Left cardiac atrium (tissue), 4 donors: Measurements from ENCODE around the gene GTF3C6. TPM values are rescaled to one million over a fixed set of nuclear protein-coding genes. Genes with fewer than 3 reads are reported as not detected.
"Not testable (repeated sequence)": the region's sequence is repeated elsewhere in the genome, so short reads cannot be mapped to it uniquely, and the experiment has no call there.

Source experiments
- ATAC-seq, 2 donors: fragments of 200-7000 bp; cut with Tn5 transposase; one replicate each; pipeline ENCODE4 v1.9.1; 2020; ENCODE audit warnings: mild to moderate bottlenecking in 2 of 2, moderate library complexity in 2 of 2
- DNase-seq: peaks from one replicate; pipeline ENCODE4 v3.0.0-alpha.2; 2020
- intact Hi-C, 2 donors: fragments of 100-400 bp; cut with DNase I; formaldehyde crosslinking; loops; one replicate each; pipeline versions ENCODE4 v1.14.1 to v1.15.1; 2022 to 2023
- total RNA-seq, 2 donors: library from RNA; stranded (reverse); fragmentation: NEBNext Ultra II Directional; extraction: Animal tissue kit (Norgen Biotek cat#: 25700); gene quantifications; one replicate each; pipeline ENCODE4 v1.2.1, GENCODE V29; 2021
- donor health status: DM: no; HTN: yes; CAD: no.
- donor health status: DM: no; HTN: yes; CAD: no; lungs with severe emphysema.
- donor health status: DM: yes; HTN: yes; CAD: no.
- donor health status: Dilated cardiomyopathy.

GTF3C6 gene
- total RNA-seq, 2 donors from 2014 or later, result 80.5 to 86.5 TPM

DNA sequence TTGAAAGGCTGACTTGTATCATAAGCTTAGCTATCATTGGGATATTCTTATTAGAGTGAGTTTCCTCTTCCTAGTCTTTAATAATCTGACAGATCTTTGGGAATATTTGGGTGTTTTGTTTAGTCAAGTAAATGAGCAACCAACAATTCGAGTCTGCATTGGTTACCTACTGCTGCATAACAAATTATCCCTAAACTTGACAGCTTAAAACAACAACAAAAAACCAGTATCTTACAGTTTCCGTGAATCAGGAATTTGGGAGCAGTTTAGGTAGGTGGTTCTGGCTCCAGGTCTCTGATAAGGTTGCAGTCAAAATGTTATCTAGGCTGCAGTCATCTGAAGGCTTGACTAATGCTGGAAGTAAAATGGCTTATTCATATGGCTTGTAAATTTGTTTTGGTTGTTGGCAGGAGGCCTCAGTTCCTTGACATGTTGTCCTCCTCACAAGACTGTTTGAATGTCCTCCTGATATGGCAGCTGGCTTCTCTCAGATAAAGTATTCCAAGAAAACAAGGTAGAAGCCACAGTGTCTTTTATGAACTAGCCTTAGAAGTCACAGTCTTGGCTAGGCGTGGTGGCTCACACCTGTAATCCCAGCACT lies 7.2 kb downstream of the GTF3C6 start:
- intact Hi-C loops, result no loop called here
- ATAC-seq (no peak), DNase-seq (no peak)

GRCh38 chr6:110968661-110969060 lies 10.2 kb downstream of the GTF3C6 start:
- ATAC-seq, DNase-seq, intact Hi-C loops: not testable (repeated sequence)

DNA sequence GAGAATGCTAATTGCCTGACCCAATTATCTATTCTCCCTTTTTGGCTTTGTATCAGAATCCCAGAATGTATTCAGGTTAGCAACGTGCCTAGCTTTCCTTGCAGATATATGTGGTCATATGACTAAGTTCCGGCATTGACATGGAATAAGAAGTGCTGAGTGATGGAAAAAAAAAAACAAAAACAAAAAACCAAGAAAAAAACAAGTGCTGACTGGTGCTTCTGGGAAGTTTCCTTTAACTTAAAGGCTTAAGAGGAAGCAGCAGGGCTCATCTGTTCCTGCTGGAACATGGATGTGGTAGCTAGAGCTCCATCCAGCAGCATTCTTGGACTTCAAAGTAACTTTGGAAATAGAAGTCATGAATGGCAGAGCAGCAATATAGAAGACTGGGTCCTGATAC lies 13.0 kb downstream of the GTF3C6 start:
- no peak for DNase-seq

DNA sequence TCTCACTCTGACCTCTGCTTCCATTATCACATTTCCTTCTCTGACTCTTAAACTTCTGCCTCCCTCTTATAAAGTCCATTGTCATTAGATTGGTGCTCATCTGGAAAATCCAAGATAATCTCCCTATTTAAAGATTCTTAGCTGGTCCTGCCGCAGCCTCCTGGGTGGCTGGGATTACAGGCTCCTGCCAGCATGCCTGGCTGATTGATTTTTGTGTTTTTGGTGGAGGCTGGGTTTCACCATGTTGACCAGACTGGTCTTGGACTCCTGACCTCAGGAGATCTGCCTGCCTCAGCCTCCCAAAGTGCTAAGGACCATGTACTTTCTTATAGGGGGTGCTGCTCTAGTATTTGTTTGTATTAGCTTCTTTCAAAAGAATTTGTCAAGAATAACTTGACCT lies 18.1 kb downstream of the GTF3C6 start:
- no peak for ATAC-seq
- intact Hi-C loops, result no loop called here
- no peak for DNase-seq

More for the DNA sequence above, 13.0 kb downstream of the GTF3C6 start:
- intact Hi-C loops, result no loop called here
- ATAC-seq, result peak in 1 of 2 donors; percentile 32

- intact Hi-C loops, result no loop called here
- ATAC-seq, result no peak
- DNase-seq, result no peak
Observed at GRCh38 chr6:110979565-110980101, 21.1 kb downstream of the GTF3C6 start.

DNA sequence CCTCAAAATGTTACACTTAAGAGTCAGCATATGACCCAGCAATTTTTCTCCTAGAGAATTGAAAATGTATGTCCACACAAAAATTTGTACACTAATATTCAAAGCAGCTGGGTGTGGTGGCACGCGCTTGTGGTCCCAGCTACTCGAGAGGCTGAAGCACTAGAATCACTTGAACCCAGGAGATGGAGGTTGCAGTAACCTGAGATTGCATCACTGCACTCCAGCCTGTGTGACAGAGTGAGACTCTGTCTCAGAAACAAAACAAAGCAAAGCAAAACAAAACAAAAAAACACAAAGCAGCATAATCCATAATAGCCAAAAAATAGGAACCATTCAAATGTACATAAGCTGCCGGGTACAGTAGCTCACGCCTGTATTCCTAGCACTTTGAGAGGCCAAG lies 21.7 kb downstream of the GTF3C6 start:
- DNase-seq, result no peak
- intact Hi-C loops, result no loop called here
- ATAC-seq, result no peak

GRCh38 chr6:110980648-110981047 lies 22.1 kb downstream of the GTF3C6 start:
- intact Hi-C loops, result no loop called here
- ATAC-seq (no peak), DNase-seq (no peak)

GRCh38 chr6:110981202-110981600 lies 22.7 kb downstream of the GTF3C6 start:
- intact Hi-C loops, result no loop called here
- ATAC-seq, result no peak
- no peak for DNase-seq

DNA sequence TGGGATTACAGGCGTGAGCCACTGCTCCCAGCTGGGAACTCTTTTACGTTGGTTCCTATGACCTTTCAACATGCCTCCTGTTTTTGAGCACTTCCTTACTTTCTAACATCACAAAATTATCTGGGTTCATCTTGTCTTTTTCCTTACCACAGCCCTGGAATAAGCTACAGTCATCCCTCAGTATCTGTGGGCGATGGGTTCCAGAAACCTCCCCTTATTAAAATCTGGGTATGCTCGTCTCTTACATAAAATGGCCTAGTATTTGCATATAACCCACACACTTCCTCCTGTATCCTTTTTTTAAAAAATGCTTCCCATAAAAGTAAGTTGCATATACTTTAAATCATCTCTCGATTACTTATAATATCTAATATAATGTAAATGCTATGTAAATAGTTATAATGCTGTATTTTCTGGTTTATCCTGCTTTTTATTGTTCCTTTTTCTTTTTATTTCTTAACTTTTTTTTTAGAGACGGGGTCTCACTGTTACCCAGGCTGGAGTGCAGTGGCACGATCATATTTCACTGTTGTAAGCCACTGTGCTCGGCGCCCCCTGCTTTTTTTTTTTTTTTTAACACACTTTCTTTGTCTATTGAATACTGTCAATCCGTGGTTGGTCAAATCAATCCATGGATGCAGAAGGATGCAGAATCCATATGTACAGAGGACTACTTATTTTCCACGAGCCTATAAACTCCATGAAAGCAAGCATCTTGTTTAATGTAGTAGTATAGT lies 32.5 kb downstream of the GTF3C6 start:
- no peak for DNase-seq
- intact Hi-C loops, result no loop called here
- ATAC-seq, result no peak

GRCh38 chr6:110996691-110997090 lies 38.2 kb downstream of the GTF3C6 start:
- no peak for DNase-seq
- intact Hi-C loops, result no loop called here
- ATAC-seq, result no peak

- DNase-seq (no peak), ATAC-seq (no peak)
- intact Hi-C loops, result no loop called here
Observed at GRCh38 chr6:110999634-111000270, 41.2 kb downstream of the GTF3C6 start.

- intact Hi-C loops, result no loop called here
- no peak for DNase-seq
Observed at GRCh38 chr6:111002350-111002749, 43.8 kb downstream of the GTF3C6 start.

DNA sequence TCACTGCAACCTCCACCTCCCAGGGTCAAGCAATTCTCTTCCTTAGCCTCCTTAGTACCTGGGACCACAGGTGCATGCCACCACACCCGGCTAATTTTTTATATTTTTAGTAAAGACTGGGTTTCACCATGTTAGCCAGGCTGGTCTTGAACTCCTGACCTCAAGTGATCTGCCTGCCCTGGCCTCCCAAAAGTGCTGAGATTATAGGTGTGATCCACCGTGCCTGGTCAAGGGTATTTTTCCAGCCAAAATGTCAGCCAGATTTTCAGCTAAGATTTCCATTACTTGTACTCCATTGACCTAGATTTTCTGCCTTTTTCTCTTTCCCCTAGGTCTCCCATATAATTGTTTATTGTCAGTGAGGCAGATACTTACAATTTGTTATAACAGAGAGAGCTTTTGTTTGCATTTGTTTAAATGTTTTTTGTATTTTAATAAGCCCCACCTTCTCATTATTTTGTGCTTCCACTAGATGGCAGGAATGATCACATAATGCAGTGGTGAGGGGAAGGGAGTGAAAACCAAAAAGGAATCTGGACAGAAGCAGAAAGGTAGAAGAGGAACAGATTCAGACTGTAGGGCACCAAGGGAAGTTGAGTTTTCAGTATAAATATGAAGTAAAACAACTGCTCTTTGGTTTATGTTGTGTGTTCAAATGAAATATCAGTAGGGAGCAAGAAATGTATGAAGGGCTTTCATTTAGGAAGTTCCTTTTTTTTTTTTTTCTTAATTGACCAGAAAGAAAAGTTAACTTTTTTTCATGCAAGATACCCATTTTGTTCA lies 53.0 kb downstream of the GTF3C6 start:
- DNase-seq (no peak), ATAC-seq (peak; percentile 61 to 75)
- intact Hi-C loops, result loop anchor here in 1 of 2 donors (5.0 kb wide), 1 partner anchor 201 kb away; no protein-coding TSS in a partner anchor

More at GRCh38 chr6:111002350-111002749, 43.8 kb downstream of the GTF3C6 start:
- no peak for ATAC-seq

DNA sequence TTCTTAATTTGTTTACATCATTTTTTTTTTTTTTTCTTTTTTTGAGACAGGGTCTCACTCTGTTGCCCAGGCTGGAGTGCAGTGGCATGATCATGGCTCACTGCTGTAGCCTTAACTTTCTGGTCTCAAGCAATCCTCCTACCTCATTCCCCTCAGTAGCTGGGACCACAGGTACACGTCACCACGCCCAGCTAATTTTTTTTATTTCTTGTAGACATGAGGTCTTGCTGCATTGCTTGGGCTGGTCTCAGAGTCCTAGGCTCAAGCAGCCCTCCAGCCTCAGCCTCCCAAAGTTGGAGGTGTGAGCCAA lies 53.6 kb downstream of the GTF3C6 start:
- DNase-seq (no peak), ATAC-seq (no peak)
- intact Hi-C loops, result loop anchor here in 1 of 2 donors (5.0 kb wide), 1 partner anchor 200 kb away; no protein-coding TSS in a partner anchor

DNA sequence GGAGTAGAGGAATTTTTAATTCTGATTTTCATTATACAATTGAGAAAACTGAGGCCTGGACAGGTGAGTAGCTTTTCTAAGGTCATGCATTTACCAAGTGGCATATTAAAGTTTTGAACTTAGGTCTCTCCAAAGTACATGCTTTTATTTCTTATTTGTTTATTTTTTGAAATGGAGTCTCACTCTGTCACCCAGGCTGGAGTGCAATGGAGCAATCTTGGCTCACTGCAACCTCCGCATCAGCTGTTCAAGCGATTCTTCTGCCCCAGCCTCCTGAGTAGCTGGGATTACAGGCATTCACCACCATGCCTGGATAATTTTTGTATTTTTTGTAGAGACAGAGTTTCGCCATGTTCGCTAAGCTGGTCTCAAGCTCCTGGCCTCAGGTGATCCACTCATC lies 54.0 kb downstream of the GTF3C6 start:
- ATAC-seq, DNase-seq: not testable (repeated sequence)
- intact Hi-C loops, result loop anchor here in 1 of 2 donors (5.0 kb wide), 1 partner anchor 200 kb away; no protein-coding TSS in a partner anchor

DNA sequence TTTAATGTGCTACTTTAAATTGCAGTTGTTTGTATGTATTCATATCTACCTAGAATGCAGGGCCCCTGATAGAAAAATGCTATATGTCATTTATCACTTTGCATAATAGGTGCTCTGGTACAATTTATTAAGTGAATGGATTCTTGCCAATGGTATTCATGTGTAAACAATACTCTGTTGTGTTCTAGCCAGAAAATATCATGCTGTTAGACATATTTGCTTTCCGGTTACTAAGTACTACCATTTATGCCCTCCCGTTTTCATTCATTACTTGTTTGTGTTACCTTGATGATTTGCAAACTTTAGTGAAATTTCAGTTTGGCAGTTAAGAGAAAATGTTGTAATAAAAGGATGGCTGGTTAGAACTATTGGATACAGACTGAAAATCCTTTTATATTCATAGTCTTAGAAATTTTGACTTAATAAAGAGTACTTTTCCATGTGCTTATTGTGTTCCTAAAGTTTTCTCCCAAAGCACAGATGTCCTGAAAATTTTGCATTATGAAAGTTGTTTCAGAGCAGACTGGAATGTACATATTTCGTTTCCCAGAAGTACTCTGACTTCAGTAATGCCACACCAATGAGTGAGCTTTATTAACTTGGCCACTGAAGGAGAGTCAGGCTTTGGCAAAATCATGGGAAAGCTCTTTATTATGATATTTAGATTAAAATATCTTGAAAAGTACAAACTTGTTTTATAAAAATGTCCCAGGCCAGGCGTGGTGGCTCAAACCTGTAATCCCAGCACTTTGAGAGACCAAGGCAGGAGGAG lies 54.8 kb downstream of the GTF3C6 start:
- intact Hi-C loops, result loop anchor here in 1 of 2 donors (5.0 kb wide), 1 partner anchor 199 kb away; no protein-coding TSS in a partner anchor
- ATAC-seq, result no peak

GRCh38 chr6:111015389-111016124 lies 57.1 kb downstream of the GTF3C6 start:
- ATAC-seq (peak in 1 of 2 donors; percentile 33), DNase-seq (no peak)
- intact Hi-C loops, result no loop called here

More for the DNA sequence above, 54.8 kb downstream of the GTF3C6 start:
- no peak for DNase-seq

DNA sequence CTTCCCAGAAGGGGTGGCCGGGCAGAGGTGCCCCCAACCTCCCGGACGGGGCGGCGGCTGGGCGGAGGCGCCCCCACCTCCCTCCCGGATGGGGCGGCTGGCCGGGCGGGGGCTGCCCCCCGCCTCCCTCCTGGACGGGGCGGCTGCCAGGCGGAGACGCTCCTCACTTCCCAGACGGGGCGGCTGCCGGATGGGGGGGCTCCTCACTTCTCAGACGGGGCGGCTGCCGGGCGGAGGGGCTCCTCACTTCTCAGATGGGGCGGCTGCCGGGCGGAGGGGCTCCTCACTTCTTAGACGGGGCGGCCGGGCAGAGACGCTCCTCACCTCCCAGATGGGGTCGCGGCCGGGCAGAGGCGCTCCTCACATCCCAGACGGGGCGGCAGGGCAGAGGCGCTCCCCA lies 58.7 kb downstream of the GTF3C6 start:
- intact Hi-C loops, DNase-seq, ATAC-seq: not testable (repeated sequence)
